HG02642 (cell line): ENCODE results near the gene KBTBD12.
"Not testable (repeated sequence)": the region's sequence is repeated elsewhere in the genome, so short reads cannot be mapped to it uniquely, and the experiment has no call there.

Source experiments
- ATAC-seq: cut with Tn5 transposase; IDR thresholded peaks from one replicate; pipeline ENCODE4 v1.9.1; 2021; ENCODE audit warnings: mild to moderate bottlenecking; ENCODE audit not compliant: unreplicated experiment, poor library complexity

KBTBD12 gene

DNA sequence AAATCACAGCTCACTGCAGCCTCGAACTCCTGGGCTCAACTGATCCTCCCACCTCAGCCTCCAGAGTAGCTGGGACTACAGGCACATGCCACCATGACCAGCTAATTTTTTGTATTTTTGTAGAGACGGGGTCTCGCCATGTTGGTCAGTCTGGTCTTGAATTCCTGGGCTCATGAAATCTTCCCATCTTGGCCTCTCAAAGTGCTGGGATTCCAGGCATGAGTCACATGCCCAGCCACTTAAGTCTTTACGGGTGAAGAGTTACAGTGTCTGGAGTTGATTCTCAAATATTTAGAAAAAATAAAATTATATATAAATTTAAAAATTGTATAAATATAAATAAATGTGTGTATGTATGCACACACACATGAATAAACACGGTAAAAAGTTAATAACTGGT lies 14.5 kb upstream of the KBTBD12 start:
- no peak for ATAC-seq

DNA sequence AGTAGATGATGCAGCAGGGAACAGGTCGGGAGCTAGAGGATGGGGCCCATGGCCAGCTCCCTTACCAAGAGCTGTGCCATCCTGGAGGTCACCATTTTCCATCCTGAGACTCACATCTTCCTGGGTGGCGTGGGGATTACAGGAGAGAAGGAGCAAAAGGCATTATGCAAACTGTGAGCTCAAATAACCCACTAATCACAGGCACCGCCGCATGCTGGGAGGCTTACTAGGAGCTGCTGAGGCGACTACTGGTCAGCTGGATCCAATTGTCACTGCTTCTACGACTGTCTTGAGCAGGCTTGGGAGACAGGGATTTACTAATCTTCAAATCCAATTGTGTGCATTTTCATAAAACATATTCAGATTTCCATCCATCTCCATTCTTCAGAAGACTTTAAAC lies 12.5 kb upstream of the KBTBD12 start:
- ATAC-seq = no peak

GRCh38 chr3:127903611-127904375 lies 11.2 kb upstream of the KBTBD12 start:
- ATAC-seq = no peak

GRCh38 chr3:127905556-127905955 lies 9.5 kb upstream of the KBTBD12 start:
- no peak for ATAC-seq

DNA sequence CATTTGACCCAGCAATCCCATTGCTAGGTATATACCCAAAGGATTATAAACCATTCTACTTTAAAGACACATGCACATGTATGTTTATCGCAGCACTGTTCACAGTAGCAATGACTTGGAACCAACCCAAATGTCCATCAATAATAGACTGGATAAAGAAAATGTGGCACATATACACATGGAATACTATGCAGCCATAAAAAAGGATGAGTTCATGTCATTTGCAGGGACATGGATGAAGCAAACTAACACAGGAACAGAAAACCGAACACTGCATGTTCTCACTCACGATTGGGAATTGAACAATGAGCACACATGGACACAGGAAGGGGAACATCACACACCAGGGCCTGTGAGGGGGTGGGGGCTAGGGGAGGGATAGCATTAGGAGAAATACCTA lies 8.4 kb upstream of the KBTBD12 start:
- not testable (repeated sequence) for ATAC-seq

- ATAC-seq = no peak
These were observed 6.8 kb upstream of the KBTBD12 start for GRCh38 chr3:127908202-127908601.

GRCh38 chr3:127908951-127909350 lies 6.1 kb upstream of the KBTBD12 start:
- ATAC-seq = no peak

DNA sequence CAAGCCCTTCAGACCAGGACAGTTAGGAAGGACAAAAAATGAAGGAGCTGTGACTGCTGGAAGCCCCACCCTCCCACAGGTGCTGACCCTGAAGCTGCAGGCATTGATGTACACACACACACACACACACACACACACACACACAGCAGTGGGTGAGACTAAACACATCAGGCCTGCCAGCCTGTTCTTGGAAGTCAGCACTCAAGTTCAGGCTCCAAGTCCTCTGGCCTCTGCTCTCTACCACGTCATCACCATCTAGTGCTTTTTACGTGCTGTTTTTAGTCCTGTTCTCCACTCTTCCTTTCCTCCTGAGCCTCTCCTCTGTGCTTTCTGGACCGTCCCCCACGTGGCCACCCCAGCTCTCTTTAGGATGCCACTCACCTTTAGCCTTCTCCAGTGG lies 5.4 kb upstream of the KBTBD12 start:
- ATAC-seq = no peak

GRCh38 chr3:127911421-127911931 lies 3.6 kb upstream of the KBTBD12 start:
- ATAC-seq = no peak

- not testable (repeated sequence) for ATAC-seq
These were observed 1.2 kb upstream of the KBTBD12 start for GRCh38 chr3:127913841-127914240.

- ATAC-seq = no peak
These were observed 448 bp upstream of the KBTBD12 start for GRCh38 chr3:127914584-127914983.

- no peak for ATAC-seq
These were observed 983 bp downstream of the KBTBD12 start for GRCh38 chr3:127915937-127916493.

DNA sequence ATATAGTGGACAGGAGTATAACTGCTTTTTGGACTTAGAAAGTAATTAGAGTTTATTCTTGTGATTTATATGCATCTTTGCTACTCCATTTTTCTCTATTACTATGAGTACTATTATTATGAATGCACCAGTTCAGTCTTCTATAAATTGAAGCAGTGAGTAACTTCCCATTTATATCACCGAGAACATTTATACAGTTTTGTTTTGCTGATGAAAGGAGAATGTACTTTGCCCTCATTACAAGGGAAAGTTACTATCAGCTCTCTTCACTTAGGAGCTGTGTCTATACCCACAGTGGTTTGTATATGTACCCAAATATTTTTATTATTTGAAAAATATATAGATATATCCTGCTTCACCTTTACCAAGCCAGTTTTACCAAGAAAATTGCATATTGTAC lies 5.7 kb downstream of the KBTBD12 start:
- ATAC-seq = no peak

DNA sequence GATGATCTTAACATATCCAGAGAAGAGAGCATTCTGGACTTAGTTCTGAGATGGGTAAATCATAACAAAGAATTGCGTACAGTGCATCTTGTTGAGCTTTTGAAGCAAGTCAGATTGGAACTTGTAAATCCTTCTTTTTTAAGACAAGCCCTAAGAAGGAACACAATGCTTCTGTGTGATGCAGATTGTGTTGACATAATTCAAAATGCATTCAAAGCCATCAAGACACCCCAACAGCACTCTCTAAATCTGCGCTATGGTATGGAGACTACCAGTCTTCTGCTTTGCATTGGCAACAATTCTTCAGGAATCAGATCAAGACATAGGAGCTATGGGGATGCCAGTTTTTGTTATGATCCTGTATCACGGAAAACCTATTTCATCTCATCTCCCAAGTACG lies 8.6 kb downstream of the KBTBD12 start:
- no peak for ATAC-seq

GRCh38 chr3:127925384-127925783 lies 10.4 kb downstream of the KBTBD12 start:
- ATAC-seq = peak; percentile 51

- ATAC-seq = no peak
These were observed 13.0 kb downstream of the KBTBD12 start for GRCh38 chr3:127927829-127928604.

DNA sequence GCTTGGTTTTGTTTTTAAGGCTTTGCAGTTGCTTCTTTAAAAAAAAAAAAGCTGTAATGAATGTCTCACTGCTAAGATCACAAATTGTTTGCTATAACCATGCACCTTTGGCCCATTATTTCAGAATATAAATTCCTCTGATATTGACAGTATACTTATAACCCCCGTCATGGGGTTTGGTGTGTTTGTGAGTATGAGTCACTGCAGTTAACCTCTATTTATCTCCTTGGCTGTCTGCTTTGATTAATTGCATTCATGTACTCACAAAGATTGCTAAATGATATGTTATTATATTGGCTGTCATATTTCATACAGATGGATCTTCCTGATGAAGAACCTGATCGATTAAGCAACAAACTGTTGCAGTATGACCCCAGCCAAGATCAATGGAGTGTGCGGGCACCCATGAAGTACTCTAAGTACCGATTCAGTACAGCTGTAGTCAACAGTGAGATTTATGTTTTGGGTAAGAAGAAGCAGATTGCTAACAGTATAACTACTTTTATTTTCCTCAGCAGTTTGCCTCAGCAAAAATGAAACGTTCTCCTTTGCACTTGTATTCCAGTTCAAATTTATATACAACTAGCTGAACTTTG lies 14.9 kb downstream of the KBTBD12 start:
- no peak for ATAC-seq

DNA sequence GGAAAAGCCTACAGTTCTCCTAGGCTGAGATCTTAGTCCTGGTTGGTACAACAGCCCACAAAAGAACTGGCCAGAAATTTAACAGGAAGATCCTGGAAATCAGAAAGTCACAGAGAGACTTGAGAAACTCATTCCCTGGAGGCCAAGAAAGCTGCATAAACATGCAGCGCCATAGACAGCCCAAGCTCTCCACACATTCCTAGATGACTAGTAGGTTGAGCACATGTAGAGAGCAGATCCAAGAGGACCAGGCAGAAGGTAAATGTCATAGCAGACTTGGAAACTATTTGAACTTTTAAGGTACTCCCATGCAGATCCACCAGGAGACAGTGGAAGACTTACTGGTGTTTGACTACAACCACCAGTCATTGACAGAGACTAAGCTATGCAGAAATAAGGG lies 18.4 kb downstream of the KBTBD12 start:
- no peak for ATAC-seq

DNA sequence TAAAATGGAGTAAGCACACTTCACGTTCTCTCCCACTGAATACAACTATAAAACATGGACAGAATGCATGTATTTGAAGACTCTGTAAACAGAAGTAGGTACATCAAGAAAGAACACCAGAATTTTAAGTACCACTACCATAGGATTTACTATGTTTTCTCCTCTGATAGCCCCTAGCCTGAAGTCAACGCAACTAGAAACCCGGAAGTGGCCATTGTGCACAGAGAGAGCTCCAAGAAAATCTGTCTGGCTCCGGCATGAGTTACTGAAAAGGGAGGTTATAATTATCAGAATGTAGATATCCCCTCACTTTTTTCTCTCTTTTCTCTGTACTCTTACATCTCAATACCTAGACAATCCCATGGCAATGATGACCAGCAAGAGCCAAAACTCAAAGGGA lies 23.8 kb downstream of the KBTBD12 start:
- no peak for ATAC-seq

DNA sequence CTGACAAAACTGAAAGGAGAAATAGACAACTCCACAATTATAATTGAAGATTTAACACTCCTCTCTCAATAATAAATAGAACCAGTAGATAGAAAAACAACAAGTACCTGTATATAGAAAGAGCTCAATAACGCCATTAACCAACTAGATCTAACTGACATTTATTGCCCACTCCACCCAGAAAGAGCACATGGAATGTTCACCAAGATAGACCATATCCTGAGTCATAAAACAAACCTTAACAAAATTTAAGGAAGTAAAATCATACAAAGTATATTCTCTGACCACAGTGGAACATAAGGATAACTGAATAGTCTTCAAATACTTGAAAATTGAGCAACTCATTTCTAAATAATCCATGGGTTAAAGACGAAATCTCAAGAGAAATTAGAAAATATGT lies 25.1 kb downstream of the KBTBD12 start:
- no peak for ATAC-seq

- ATAC-seq = no peak
These were observed 27.6 kb downstream of the KBTBD12 start for GRCh38 chr3:127942613-127943012.
